ENCODE results near the gene KCNT2. TPM values are rescaled to one million over a fixed set of nuclear protein-coding genes. Genes with fewer than 3 reads are reported as not detected.

Gene KCNT2
- total RNA-seq, 4 donors from 2014 or later, result 1.6 to 20.9 (median 8.9) TPM

- DNase-seq (ENCODE audit: low spot score), result no peak
Measured at GRCh38 chr1:196317535-196318522, 290.4 kb downstream of the KCNT2 start.

DNA sequence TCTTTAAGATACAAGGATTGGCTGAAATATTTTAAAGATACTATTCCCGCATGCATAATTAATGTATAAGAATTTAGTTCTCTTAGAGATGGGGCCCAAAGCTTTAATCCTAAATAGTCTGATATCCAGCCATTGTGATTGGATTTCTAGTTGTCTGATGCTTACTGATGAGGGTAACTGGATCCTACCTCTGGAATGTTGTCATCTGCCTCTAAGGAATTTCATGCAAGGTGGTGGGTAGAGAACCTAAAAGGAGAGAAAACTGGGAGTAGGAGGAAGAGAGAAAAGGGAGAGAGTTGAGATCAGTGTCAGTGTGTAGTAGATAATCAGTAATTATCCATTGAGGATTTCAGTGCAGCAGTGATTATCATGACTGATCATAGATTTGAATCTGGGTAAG, 295.5 kb downstream of the KCNT2 start:
- no peak for DNase-seq (ENCODE audit: low spot score)
- TF ChIP-seq, protein P1, sequence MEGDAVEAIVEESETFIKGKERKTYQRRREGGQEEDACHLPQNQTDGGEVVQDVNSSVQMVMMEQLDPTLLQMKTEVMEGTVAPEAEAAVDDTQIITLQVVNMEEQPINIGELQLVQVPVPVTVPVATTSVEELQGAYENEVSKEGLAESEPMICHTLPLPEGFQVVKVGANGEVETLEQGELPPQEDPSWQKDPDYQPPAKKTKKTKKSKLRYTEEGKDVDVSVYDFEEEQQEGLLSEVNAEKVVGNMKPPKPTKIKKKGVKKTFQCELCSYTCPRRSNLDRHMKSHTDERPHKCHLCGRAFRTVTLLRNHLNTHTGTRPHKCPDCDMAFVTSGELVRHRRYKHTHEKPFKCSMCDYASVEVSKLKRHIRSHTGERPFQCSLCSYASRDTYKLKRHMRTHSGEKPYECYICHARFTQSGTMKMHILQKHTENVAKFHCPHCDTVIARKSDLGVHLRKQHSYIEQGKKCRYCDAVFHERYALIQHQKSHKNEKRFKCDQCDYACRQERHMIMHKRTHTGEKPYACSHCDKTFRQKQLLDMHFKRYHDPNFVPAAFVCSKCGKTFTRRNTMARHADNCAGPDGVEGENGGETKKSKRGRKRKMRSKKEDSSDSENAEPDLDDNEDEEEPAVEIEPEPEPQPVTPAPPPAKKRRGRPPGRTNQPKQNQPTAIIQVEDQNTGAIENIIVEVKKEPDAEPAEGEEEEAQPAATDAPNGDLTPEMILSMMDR (IDR thresholded peaks at IDR 0.05), result no peak
- ATAC-seq (ENCODE audit: low FRiP score), result no peak

More at GRCh38 chr1:196317535-196318522, 290.4 kb downstream of the KCNT2 start:
- no peak for ATAC-seq (ENCODE audit: low FRiP score)
- TF ChIP-seq, protein P1 (IDR thresholded peaks at IDR 0.05), result no peak

GRCh38 chr1:196309386-196309785, 298.9 kb downstream of the KCNT2 start:
- ATAC-seq (ENCODE audit: low FRiP score) (no peak), DNase-seq (ENCODE audit: low spot score) (no peak)
- TF ChIP-seq, protein P1 (IDR thresholded peaks at IDR 0.05), result no peak

- ATAC-seq (ENCODE audit: low FRiP score) (no peak), DNase-seq (ENCODE audit: low spot score) (no peak)
- TF ChIP-seq, protein P1 (IDR thresholded peaks at IDR 0.05), result no peak
Measured at GRCh38 chr1:196308176-196308575, 300.1 kb downstream of the KCNT2 start.

DNA sequence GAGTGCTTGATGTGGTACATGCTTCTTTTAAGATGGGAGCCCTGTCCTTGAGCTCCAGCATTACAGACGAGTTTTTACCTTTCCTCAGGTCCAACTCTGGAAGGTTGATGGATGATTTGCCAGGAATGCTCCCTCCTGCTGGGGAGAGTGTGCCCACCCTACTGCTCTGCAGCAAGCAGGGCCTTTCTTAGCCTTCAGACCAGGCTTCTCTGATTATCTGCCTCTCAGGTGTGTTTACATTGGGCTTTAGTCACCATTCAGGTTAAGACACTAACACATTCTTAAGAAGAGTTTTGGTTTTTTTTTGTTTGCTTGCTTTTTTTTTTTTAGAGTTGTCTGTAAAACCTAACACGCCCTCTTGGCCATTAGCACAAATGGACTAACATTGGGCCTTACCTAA, 301.8 kb downstream of the KCNT2 start:
- ATAC-seq (ENCODE audit: low FRiP score), result no peak
- TF ChIP-seq, protein P1 (IDR thresholded peaks at IDR 0.05), result no peak
- DNase-seq (ENCODE audit: low spot score), result no peak

DNA sequence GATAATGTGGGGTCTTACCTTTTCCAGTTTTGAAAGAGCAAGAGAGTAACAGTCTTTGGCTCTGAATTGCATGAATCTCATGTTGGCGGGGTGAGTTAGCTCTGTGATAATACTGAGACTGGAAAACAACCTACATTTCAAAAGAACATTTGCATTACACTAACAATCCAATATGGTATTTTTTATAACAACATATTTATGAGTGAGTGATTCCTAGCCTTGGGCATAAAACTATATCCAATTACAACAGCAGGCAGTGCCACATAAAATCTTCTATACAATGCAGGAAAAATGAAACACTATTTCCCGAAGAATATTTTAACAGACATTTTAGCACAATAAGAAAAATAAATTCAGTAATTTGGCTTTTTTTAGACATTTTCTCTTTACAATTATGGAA, 303.0 kb downstream of the KCNT2 start:
- ATAC-seq (ENCODE audit: low FRiP score), result no peak
- TF ChIP-seq, protein P1 (IDR thresholded peaks at IDR 0.05), result no peak

GRCh38 chr1:196302981-196303380, 305.3 kb downstream of the KCNT2 start:
- no peak for ATAC-seq (ENCODE audit: low FRiP score)
- TF ChIP-seq, protein P1 (IDR thresholded peaks at IDR 0.05), result no peak

More for the DNA sequence above, 303.0 kb downstream of the KCNT2 start:
- no peak for DNase-seq (ENCODE audit: low spot score)

More at GRCh38 chr1:196302981-196303380, 305.3 kb downstream of the KCNT2 start:
- DNase-seq (ENCODE audit: low spot score), result no peak
